Esophagus muscularis mucosa (tissue), 4 donors: Measurements from ENCODE around the gene UACA.

Experiments
- EP300 ChIP-seq: sonication (generic); formaldehyde crosslinking; IDR thresholded peaks from one replicate; pipeline ENCODE4 v1.6.1; 2017; ENCODE audit warnings: antibody characterized with exemption
- POLR2A ChIP-seq: fragments of 450-650 bp; IDR thresholded peaks from one replicate; pipeline ENCODE4 v1.6.1; 2017; ENCODE audit warnings: antibody characterized with exemption, moderate library complexity, mild to moderate bottlenecking, low read depth
- TF ChIP-seq, protein P1 (sequence below), 3 experiments: fragments of 200-600 bp in 2 of 3; fragments of 450-650 bp in 1 of 3; sonication (generic) in 2 of 3; IDR thresholded peaks; one replicate each; pipeline ENCODE4 v1.5.1; 2017 to 2019; ENCODE audit warnings: antibody characterized with exemption in 3 of 3, mild to moderate bottlenecking in 2 of 3, moderate library complexity in 1 of 3

DNA sequence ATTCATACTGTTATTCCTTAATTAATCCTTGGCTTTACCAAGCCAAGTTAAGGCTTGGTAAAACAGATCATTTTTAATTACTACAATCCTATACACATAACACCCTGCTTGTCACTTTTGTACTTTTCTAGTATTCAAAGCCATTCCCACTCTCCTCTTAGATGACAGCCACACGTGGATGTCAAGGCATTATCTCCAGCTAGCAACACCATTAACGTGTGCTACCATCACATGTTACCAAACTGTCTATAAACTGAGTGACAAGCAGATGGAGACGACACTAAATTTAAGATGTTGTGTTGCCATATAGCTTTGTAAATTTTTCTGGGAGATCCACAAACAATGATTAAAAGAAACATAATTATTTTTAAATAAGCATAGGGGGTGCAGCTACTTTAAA, 103.7 kb downstream of the UACA start:
- TF ChIP-seq, protein P1, sequence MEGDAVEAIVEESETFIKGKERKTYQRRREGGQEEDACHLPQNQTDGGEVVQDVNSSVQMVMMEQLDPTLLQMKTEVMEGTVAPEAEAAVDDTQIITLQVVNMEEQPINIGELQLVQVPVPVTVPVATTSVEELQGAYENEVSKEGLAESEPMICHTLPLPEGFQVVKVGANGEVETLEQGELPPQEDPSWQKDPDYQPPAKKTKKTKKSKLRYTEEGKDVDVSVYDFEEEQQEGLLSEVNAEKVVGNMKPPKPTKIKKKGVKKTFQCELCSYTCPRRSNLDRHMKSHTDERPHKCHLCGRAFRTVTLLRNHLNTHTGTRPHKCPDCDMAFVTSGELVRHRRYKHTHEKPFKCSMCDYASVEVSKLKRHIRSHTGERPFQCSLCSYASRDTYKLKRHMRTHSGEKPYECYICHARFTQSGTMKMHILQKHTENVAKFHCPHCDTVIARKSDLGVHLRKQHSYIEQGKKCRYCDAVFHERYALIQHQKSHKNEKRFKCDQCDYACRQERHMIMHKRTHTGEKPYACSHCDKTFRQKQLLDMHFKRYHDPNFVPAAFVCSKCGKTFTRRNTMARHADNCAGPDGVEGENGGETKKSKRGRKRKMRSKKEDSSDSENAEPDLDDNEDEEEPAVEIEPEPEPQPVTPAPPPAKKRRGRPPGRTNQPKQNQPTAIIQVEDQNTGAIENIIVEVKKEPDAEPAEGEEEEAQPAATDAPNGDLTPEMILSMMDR (IDR thresholded peaks at IDR 0.05), result no peak
- no peak for TF ChIP-seq EP300
- no peak for TF ChIP-seq POLR2A
